HG02759 (cell line): ENCODE results near the gene ZEB2.

Source experiments
- ATAC-seq: cut with Tn5 transposase; IDR thresholded peaks from one replicate; pipeline ENCODE4 v1.9.1; 2021; ENCODE audit warnings: mild to moderate bottlenecking, moderate library complexity; ENCODE audit not compliant: unreplicated experiment

ZEB2 gene

GRCh38 chr2:144453486-144454158 lies 66.3 kb downstream of the ZEB2 start:
- ATAC-seq: no peak

DNA sequence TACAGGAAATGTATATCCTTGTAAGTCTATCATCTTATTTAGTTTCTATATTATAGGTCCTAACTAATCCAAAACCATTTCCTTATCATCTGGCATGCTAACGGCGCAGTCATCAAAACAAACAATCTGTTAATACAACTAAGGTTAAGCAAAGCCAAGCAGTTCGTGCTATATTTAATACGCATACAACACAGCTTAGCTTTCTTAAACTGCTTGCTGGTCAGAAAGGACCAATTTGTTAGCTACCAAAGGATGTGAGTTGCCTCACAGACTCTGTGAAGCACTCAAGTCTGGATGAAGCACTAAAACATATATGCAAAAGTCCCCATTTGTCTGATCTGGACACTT lies 67.0 kb downstream of the ZEB2 start:
- no peak for ATAC-seq

GRCh38 chr2:144452169-144452988 lies 67.5 kb downstream of the ZEB2 start:
- no peak for ATAC-seq

GRCh38 chr2:144451443-144451842 lies 68.5 kb downstream of the ZEB2 start:
- ATAC-seq: no peak

DNA sequence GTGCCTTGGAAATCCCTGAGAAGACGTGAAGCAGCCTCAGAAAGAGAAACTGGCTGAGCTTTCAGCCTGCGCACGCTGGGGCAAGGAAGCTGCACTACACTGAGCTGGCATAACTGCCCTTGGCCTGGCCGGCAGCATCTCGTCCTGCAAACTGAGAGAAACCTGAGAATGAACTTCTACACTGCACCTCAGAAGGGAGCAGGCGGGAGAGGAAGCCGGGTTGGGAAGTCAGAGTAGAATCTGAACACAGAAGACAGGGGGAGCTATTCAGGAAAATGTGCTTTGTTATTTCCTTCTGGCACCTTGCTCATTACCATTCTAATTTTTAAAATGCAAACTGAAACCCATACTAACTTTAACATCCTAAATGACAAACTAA lies 70.9 kb downstream of the ZEB2 start:
- no peak for ATAC-seq

DNA sequence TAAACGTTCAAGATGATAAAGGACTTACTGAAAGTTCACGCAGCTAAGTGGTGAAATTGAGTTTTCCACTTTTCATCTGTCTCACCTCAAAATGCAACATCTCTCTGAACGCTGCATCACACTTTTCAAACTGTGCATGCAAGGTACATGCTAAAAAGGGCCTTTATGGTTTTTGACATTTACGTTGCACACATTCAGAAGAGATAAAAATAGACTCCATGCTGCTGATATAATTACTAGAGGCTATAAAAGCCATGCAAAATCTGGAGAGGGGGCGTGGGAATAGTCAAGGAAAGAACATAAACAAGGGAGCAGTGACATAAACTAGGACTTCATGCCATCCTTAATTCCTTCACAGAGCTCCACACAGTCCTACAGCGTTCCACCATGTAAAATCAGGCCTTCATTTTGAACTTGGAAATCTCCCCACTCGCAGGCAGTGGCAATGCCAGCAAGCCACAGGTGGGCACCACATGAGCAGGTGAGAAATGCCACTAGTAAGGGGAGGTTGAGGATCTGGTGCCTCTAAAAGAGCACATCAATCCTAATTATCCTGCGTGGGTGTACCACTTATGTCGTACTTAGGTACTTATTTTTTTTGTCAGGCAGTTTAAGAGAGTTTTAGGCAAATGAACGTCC lies 71.4 kb downstream of the ZEB2 start:
- no peak for ATAC-seq

DNA sequence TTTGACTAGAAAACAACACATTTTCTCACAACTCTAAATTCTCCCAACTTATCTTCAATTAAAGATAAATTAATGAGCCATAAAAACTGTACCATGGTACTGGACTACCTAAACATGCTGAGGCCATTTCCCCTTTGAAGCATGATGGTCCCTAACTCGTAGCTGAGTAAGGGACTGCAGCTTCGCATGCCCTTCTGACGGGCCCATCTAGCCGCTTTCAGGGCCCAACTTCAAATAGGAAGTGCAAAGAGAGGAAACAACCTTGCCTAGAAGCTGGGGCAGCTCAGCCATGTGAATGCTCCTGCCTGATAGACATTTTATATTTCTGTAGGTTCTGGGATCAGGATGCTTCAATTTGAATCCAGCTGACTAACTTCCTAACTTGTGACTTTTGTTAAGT lies 72.4 kb downstream of the ZEB2 start:
- ATAC-seq: no peak

- no peak for ATAC-seq
Observed at GRCh38 chr2:144446136-144446535, 73.8 kb downstream of the ZEB2 start.

GRCh38 chr2:144445196-144445595 lies 74.7 kb downstream of the ZEB2 start:
- no peak for ATAC-seq

DNA sequence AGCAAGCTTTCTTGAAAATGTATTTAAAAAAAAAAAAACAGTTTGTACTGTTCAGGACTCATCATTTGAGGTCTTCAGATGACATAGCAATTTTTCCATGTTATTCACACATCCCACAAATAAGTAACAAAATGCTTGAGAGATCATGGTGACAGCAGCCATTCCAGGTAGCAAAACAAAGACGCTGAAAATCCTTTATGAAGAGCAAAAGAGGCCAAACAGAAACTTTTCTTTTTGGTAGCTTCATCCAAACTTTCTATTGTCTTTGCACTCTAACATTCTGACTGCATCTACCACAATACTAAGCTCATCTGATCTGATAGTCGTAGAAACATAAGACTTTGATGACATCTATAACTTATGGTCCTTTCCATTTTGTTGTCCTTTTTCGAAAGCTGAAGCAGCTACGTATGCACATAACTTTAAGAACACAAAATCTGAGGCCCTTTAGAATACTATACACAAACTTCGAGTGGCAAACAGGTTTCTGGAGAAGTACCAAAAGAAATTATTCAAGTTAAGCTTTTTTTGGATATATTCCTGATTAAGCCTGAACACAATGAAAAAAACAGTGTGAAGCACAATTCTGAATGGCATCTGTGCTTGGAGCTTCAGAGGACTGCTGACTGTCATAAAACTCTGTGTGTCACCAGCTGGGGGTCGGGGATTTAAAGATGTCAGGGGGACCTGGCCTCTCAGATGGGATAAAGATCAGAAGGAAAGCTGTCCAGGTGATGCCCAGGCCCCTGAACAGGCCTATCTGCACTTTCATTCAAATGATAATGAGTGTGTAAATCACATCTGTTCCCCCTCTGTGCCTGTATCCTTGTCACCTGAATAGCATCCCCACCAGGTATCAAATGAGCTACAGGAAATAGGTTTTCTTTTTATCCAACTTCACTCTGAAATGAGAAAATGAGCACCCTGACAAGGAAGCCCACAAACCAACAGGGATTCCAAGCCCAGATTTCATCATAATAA lies 75.8 kb downstream of the ZEB2 start:
- no peak for ATAC-seq

DNA sequence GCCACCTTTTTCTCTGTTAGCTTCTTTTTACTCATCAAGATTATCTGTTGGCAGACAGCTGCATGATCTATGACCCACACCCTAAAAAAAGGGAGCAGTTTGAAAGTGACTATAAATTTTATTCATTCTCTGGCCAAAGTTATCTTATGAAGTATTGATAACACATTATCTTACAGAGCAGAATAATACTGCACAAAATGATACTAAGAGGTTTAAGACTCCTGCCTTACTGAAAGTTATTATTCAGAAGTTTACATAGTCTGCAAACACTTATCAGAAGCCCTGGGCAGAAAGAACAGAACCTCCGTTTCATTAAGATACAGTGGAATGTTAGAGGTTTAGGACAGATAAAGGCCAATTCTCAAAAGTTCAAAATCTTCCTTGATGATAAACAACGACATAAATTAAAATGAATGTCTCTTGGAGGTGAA lies 78.2 kb downstream of the ZEB2 start:
- ATAC-seq: no peak

DNA sequence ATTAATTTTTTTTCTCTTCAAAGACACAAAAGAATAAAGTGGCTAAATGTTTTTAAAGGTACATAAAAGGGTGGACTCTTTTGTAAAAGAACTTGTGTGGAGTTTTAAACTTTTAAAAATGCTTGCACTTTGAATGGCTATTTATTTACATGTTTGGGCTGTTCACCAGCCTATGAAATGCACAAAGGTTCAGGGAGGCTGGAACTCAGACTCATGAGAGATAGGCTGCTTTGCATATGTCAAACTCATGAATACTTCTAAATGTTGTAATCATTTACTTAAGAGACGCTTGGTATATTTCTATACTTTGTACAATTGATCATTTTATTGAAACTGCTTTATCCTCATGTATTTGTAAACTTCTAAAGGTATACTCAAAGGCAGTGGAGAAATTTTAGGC lies 79.9 kb downstream of the ZEB2 start:
- no peak for ATAC-seq

GRCh38 chr2:144438801-144439631 lies 80.9 kb downstream of the ZEB2 start:
- no peak for ATAC-seq

GRCh38 chr2:144437636-144438035 lies 82.3 kb downstream of the ZEB2 start:
- no peak for ATAC-seq

- ATAC-seq: no peak
Observed at GRCh38 chr2:144434425-144435222, 85.3 kb downstream of the ZEB2 start.

DNA sequence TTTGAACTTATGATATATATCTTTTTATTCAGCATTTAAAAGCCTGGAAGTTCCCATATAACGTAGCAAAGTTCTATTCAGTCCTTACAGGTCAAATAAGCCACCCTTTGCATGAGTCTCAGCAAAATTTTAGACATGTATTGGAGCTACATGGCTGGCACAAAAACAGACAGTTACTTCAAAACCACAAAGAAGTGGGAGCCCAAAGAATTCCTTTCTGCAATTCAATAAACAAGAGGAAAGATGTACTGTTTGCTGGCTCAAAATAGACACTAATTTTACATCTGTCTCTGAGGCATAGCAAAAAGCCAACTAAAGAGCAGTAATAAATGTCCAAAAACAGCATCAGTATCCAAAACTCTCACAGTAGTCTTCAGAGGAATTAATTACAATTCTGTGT lies 87.0 kb downstream of the ZEB2 start:
- no peak for ATAC-seq

- no peak for ATAC-seq
Observed at GRCh38 chr2:144431998-144432397, 87.9 kb downstream of the ZEB2 start.

GRCh38 chr2:144431392-144431783 lies 88.5 kb downstream of the ZEB2 start:
- no peak for ATAC-seq

DNA sequence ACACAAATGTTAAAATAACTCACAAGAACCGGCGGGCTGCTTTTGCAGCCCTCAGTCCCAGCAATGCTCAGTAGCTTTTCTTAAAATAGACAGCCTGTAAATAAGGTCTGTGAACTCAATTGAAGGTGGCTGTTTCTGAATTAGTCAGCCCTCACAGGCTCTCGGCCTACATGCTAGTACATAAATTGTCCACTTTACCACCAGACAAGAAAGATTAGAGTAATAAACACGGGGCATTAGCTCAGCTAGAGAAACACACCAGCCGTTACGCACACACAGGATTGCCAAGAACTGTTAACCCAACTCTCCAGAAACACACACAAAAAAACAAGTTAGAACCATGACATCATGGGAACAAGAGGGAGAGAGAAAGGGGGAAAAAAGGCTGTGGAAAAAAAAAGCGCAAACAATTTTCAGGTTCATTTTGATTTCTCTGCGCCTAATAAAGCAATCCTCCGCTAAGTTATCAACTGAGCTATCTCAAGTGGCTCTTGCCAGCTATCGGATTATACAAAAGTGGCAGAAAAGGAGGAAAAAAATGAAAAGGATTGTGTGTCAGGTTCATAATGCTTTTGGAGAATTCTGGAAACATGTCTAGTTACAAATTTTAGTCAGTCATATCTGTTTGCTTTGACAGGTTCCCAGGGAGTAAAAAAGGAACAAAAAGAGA lies 89.1 kb downstream of the ZEB2 start:
- ATAC-seq: peak; percentile 97
